Effector memory CD8-positive, alpha-beta T cell (primary cell): ENCODE measurements around the gene GTF2H1.
A peak's percentile ranks its signal among the peaks of the same experiment; 100 is the strongest.
"Not testable (repeated sequence)": the region's sequence is repeated elsewhere in the genome, so short reads cannot be mapped to it uniquely, and the experiment has no call there.

ENCODE experiments used
- ATAC-seq: fragments of 150-1000 bp; cut with Tn5 transposase; replicated peaks from 2 replicates; pipeline ENCODE4 v1.10.0; 2021; ENCODE audit warnings: mild to moderate bottlenecking, moderate library complexity
- DNase-seq, 3 experiments: peaks; one replicate each; pipeline ENCODE4 v3.0.0; 2021
- H3K27ac Mint-ChIP-seq, 2 donors: one replicate each; pipeline ENCODE4 v1.8.0; 2022; ENCODE audit warnings: mild to moderate bottlenecking in 2 of 2, mixed read lengths in 2 of 2, moderate library complexity in 2 of 2
- H3K27me3 Mint-ChIP-seq, 2 donors: one replicate each; pipeline ENCODE4 v1.8.0; 2022; ENCODE audit warnings: mixed read lengths in 2 of 2
- H3K36me3 Mint-ChIP-seq: one replicate; pipeline ENCODE4 v1.8.0; 2022; ENCODE audit warnings: mild to moderate bottlenecking, moderate library complexity, mixed read lengths; ENCODE audit not compliant: insufficient read depth
- H3K4me1 Mint-ChIP-seq, 2 donors: one replicate each; pipeline ENCODE4 v1.8.0; 2022; ENCODE audit warnings: low read depth in 2 of 2, mixed read lengths in 2 of 2
- H3K4me3 Mint-ChIP-seq, 2 donors: one replicate each; pipeline ENCODE4 v1.8.0; 2022; ENCODE audit warnings: mild to moderate bottlenecking in 2 of 2, mixed read lengths in 2 of 2, moderate library complexity in 2 of 2
- H3K9me3 Mint-ChIP-seq, 2 donors: one replicate each; pipeline ENCODE4 v1.8.0; 2022; ENCODE audit warnings: mixed read lengths in 2 of 2

The GTF2H1 gene

DNA sequence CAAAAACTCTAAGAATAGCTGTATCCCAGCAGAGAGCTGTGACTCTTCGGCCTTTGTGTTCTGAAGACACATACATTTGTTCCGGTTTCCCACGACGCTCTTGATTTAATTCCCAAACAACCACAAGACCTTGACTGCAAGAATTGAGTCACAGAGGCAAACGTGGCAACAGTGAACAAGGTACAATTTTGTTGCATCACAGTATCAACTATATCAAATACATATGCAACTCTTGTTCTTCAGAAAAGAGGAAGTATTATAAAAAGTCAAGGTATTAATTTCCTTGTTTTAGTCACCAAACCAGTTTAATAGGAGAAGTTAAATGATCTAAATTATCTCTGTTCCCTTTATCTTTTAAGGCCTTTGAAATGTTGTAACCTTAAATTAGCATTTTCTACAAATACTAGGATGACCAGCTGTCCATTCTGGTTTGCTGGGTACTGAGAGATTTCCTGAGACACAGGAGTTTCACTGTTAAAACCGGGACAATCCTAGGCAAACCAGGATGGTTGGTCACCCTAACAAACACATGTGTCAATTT is 11.5 kb upstream of the GTF2H1 start:
- Mint-ChIP-seq H3K4me1 (no peaks in the 10 kb centered on the region), H3K36me3 (peaks cover 67% of the 10 kb centered on the region), H3K27ac (peak overlapping the region in 1 of 2 donors; percentile 4), H3K4me3 (no peak overlapping the region), H3K9me3 (no peaks in the 10 kb centered on the region), H3K27me3 (no peaks in the 10 kb centered on the region)
- ATAC-seq (no peak), DNase-seq (no peak)

DNA sequence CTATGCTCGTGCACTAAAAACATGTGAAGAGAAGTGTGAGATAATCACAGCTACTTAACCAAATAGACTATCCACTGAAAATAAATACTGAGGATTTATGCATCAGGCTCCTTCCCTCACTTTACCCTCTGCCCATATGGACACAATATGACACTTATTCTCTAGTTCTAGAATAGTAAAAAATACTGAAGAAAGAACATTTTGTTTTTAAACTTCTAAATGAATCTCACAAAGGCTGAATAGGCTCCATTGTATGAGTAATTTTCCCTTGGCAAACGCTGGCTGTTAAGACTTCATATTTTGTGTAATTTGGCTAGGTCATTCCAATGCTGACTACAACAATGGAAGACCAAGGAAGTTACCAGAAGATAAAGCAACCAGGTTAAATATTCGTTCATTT is 10.4 kb upstream of the GTF2H1 start:
- DNase-seq = no peak
- no peaks in the 10 kb centered on the region for H3K9me3 Mint-ChIP-seq
- no peaks in the 10 kb centered on the region for H3K4me1 Mint-ChIP-seq
- ATAC-seq = no peak
- H3K27me3 Mint-ChIP-seq = no peaks in the 10 kb centered on the region
- no peak overlapping the region for H3K4me3 Mint-ChIP-seq
- H3K27ac Mint-ChIP-seq = no peak overlapping the region
- H3K36me3 Mint-ChIP-seq = peaks cover 58% of the 10 kb centered on the region

DNA sequence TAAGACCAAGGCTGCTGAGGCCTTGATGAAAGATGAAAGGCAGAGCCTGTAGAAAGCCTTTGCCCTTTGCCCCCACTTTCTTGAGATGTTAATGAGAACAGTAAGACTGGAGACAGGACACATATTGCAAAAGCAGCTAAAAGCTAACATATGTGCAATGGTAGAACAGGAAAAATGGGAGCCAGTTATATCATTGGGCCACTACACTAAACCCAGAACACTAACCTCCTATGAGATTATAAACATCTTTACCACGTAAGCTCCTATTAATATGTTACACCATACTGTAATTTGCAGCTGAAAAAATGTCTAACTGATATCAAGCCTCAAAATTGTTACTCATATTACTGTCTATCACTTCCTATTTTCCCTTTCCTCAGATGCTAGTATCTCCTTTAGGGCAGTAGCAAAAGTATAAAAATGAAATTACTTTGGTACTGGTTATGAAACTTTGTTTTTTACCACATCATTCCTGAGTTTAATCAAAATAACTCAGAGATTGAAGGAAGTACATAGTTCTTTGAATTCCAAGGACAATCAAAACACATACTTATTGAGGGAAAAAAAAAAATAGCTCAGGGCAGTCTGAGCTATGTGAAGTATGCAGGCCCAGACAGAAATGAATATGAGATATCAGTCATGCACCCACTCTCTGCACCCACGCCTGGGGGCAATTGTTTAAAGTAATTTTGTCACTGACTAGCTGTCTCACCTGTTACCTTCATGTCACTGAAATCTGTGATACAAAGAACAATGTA is 9.5 kb upstream of the GTF2H1 start:
- Mint-ChIP-seq H3K27me3 (no peaks in the 10 kb centered on the region), H3K4me1 (peaks cover 0 to 4% of the 10 kb centered on the region in 2 donors), H3K36me3 (peaks cover 51% of the 10 kb centered on the region), H3K27ac (no peak overlapping the region), H3K9me3 (no peaks in the 10 kb centered on the region), H3K4me3 (no peak overlapping the region)
- ATAC-seq = no peak
- DNase-seq = no peak

GRCh38 chr11:18313965-18314763 is 8.2 kb upstream of the GTF2H1 start:
- Mint-ChIP-seq H3K36me3 (peaks cover 37% of the 10 kb centered on the region), H3K9me3 (no peaks in the 10 kb centered on the region), H3K27ac (peak overlapping the region in 1 of 2 donors; percentile 35), H3K4me1 (peaks cover 3 to 12% of the 10 kb centered on the region in 2 donors), H3K4me3 (no peak overlapping the region), H3K27me3 (no peaks in the 10 kb centered on the region)
- ATAC-seq (no peak), DNase-seq (no peak)

DNA sequence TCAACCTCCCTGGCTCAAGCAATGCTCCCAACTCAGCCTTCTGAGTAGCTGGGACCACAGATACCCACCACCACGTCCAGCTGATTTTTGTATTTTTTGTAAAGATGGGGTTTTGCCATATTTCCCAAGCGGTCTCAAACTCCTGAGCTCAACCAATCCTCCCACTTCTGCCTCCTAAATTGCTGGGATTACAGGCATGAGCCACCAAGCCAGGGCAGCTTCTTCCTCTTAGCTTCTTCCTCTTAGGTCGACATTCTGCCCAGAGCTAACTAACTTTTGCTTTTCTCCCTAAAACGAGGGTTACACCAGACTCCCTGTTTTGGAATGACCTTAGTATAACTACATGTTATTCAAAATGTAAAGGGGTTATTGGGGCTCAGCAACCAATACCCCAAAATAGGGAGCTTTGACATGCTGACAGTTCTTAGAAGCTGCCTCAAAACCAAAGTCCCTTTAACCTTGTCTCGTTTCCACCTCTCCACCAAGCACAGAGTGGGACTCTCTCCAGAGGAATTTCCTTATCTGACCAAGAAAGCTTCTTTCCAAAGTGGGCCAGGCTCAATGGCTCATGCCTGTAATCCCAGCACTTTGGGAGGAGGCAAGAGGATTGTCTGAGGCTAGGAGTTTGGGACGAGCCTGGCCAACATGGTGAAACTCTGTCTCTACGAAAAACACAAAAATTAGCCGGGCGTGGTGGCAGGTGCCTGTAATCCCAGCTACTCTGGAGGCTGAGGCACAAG is 7.4 kb upstream of the GTF2H1 start:
- Mint-ChIP-seq H3K4me3 (no peak overlapping the region), H3K27me3 (no peaks in the 10 kb centered on the region), H3K27ac (peak overlapping the region in 1 of 2 donors; percentile 35), H3K9me3 (no peaks in the 10 kb centered on the region), H3K4me1 (peaks cover 9 to 20% of the 10 kb centered on the region in 2 donors), H3K36me3 (peaks cover 30% of the 10 kb centered on the region)
- ATAC-seq (no peak), DNase-seq (no peak)

- Mint-ChIP-seq H3K9me3 (no peaks in the 10 kb centered on the region), H3K4me1 (peaks cover 13 to 28% of the 10 kb centered on the region in 2 donors), H3K4me3 (no peak overlapping the region), H3K27me3 (no peaks in the 10 kb centered on the region), H3K36me3 (peaks cover 20% of the 10 kb centered on the region), H3K27ac (no peak overlapping the region)
- DNase-seq = no peak
- ATAC-seq = no peak
These were observed 6.5 kb upstream of the GTF2H1 start for GRCh38 chr11:18315893-18316292.

DNA sequence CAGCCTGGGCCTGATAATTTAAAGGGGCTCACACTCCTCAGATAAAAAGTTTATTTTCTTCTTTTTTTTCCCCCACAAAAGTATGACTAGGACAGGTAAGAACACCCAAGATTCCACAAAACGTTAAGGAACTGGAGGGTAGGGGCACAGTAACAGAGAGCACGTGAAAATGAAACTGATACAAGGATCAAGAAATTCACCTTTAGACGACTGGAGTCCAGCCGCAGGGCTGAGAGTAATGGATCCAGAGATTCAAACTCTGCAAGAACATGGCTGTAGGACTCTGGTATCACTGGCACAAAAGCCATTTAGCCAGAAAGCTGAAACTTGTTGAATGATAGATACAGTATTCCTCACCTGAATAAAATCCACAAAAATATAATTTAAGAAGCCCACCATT is 4.8 kb upstream of the GTF2H1 start:
- Mint-ChIP-seq H3K4me3 (no peak overlapping the region), H3K36me3 (peaks cover 25% of the 10 kb centered on the region), H3K27me3 (no peaks in the 10 kb centered on the region), H3K27ac (no peak overlapping the region), H3K4me1 (peaks cover 22 to 38% of the 10 kb centered on the region in 2 donors), H3K9me3 (no peaks in the 10 kb centered on the region)
- no peak for ATAC-seq
- no peak for DNase-seq

DNA sequence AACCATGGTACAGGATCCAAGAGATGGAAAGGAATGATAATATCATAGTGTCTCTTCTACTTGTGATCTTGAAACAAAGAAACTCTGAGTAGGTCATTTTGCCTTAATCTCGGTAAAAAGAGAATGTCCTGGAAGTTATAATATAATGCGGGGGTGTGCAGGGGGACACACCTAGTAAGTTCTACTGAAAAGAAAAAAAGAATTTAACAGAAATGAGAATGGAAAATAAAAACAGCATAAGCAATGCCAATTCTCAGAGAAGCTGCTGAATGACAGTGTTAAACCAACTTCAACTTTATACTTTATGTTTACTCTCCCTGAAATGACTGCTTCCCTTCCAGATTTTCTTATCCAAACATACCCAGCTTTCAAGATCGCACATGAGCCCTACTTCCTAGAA is 2.5 kb upstream of the GTF2H1 start:
- H3K27ac Mint-ChIP-seq = peak overlapping the region in 1 of 2 donors; percentile 64
- peaks cover 20% of the 10 kb centered on the region for H3K36me3 Mint-ChIP-seq
- DNase-seq (no peak), ATAC-seq (no peak)
- peaks cover 37 to 60% of the 10 kb centered on the region in 2 donors for H3K4me1 Mint-ChIP-seq
- no peak overlapping the region for H3K4me3 Mint-ChIP-seq
- no peaks in the 10 kb centered on the region for H3K9me3 Mint-ChIP-seq
- H3K27me3 Mint-ChIP-seq = no peaks in the 10 kb centered on the region

GRCh38 chr11:18320617-18321016 is 1.8 kb upstream of the GTF2H1 start:
- Mint-ChIP-seq H3K27me3 (no peaks in the 10 kb centered on the region), H3K27ac (peak overlapping the region in 1 of 2 donors; percentile 41), H3K9me3 (no peaks in the 10 kb centered on the region), H3K4me1 (peaks cover 43 to 67% of the 10 kb centered on the region in 2 donors), H3K4me3 (peak overlapping the region; percentile 36 to 99), H3K36me3 (peaks cover 25% of the 10 kb centered on the region)
- DNase-seq (no peak), ATAC-seq (no peak)

DNA sequence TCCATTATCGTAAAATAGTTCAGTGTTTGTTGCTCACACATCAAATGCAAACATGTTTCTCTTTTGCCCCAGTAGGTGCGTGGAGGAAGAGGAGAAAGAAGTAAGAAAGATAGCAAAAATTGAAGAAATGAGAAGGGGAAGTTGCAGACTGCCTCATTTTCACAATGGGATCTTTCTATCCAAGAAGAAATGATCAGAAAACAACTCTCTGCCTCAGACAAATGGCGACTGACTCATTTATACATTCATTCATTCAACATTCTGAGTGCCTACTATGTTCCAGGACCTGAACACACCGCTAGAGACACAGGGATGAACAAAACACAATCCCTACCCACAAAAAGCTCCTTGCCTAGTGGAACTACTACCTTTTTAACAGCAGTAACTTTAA is 794 bp upstream of the GTF2H1 start:
- peak overlapping the region; percentile 100 for H3K27ac Mint-ChIP-seq
- peak; percentile 2 for ATAC-seq

GRCh38 chr11:18322818-18323570 is 627 bp downstream of the GTF2H1 start:
- Mint-ChIP-seq H3K27ac (peak overlapping the region; percentile 100), H3K36me3 (peaks cover 46% of the 10 kb centered on the region), H3K4me1 (peaks cover 43 to 67% of the 10 kb centered on the region in 2 donors), H3K9me3 (no peaks in the 10 kb centered on the region), H3K27me3 (no peaks in the 10 kb centered on the region), H3K4me3 (peak overlapping the region; percentile 90 to 99)
- ATAC-seq (no peak), DNase-seq (no peak)

More for the DNA sequence above, 794 bp upstream of the GTF2H1 start:
- peak overlapping the region; percentile 90 to 99 for H3K4me3 Mint-ChIP-seq
- peaks cover 34% of the 10 kb centered on the region for H3K36me3 Mint-ChIP-seq
- H3K9me3 Mint-ChIP-seq = no peaks in the 10 kb centered on the region
- DNase-seq = no peak
- H3K27me3 Mint-ChIP-seq = no peaks in the 10 kb centered on the region
- peaks cover 43 to 69% of the 10 kb centered on the region in 2 donors for H3K4me1 Mint-ChIP-seq

DNA sequence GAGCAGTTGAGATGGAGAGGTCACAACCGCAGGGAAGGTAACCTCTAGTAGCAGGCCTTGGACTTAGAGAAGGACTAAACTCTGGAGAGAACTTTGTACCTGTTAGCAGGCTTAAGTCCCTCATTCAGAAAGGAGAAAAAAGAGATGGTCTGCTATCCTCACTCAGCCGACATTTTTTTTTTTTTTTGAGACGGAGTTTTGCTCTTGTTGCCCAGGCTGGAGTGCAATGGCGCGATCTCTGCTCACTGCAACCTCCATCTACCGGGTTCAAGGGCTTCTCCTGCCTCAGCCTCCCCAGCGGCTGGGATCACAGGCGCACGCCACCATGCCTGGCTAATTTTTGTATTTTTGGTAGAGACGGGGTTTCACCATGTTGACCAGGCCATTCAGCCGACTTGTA is 1.5 kb downstream of the GTF2H1 start:
- not testable (repeated sequence) for H3K27me3 Mint-ChIP-seq, DNase-seq, H3K9me3 Mint-ChIP-seq, ATAC-seq
- H3K36me3 Mint-ChIP-seq = peaks cover 55% of the 10 kb centered on the region
- peak overlapping the region; percentile 100 for H3K27ac Mint-ChIP-seq
- peak overlapping the region; percentile 90 to 99 for H3K4me3 Mint-ChIP-seq
- peaks cover 42 to 61% of the 10 kb centered on the region in 2 donors for H3K4me1 Mint-ChIP-seq
